Nucleus accumbens (tissue), 56 donors: Measurements from ENCODE around the gene AGTR1.

ENCODE experiments used
- DNase-seq, 56 donors: peaks; one replicate each; lab custom pipeline; 2025; lab: John Stamatoyannopoulos, UW

AGTR1 gene

GRCh38 chr3:148717885-148718561 lies 20.3 kb downstream of the AGTR1 start:
- DNase-seq = no peak

GRCh38 chr3:148718982-148719862 lies 21.5 kb downstream of the AGTR1 start:
- no peak for DNase-seq

GRCh38 chr3:148720873-148721272 lies 23.2 kb downstream of the AGTR1 start:
- DNase-seq = no peak

GRCh38 chr3:148723631-148724030 lies 25.9 kb downstream of the AGTR1 start:
- peak in 4 of 56 donors; percentile 2 to 8 (median 4) for DNase-seq

GRCh38 chr3:148727231-148727630 lies 29.5 kb downstream of the AGTR1 start:
- DNase-seq = peak in 45 of 56 donors; percentile 1 to 82 (median 40)

GRCh38 chr3:148728753-148729152 lies 31.1 kb downstream of the AGTR1 start:
- no peak for DNase-seq

GRCh38 chr3:148729476-148730055 lies 31.9 kb downstream of the AGTR1 start:
- DNase-seq = no peak

- no peak for DNase-seq
Measured at GRCh38 chr3:148730676-148731075, 33.0 kb downstream of the AGTR1 start.

GRCh38 chr3:148735597-148735996 lies 37.9 kb downstream of the AGTR1 start:
- no peak for DNase-seq

- no peak for DNase-seq
Measured at GRCh38 chr3:148736086-148736485, 38.4 kb downstream of the AGTR1 start.

- no peak for DNase-seq
Measured at GRCh38 chr3:148737104-148737530, 39.4 kb downstream of the AGTR1 start.

GRCh38 chr3:148739720-148740119 lies 42.0 kb downstream of the AGTR1 start:
- no peak for DNase-seq

- DNase-seq = no peak
Measured at GRCh38 chr3:148740291-148740690, 42.6 kb downstream of the AGTR1 start.

- DNase-seq = no peak
Measured at GRCh38 chr3:148741219-148741618, 43.5 kb downstream of the AGTR1 start.

GRCh38 chr3:148742118-148742517 lies 44.4 kb downstream of the AGTR1 start:
- no peak for DNase-seq

GRCh38 chr3:148746053-148746452 lies 48.4 kb downstream of the AGTR1 start:
- no peak for DNase-seq

- DNase-seq = no peak
Measured at GRCh38 chr3:148748283-148748682, 50.6 kb downstream of the AGTR1 start.

- DNase-seq = no peak
Measured at GRCh38 chr3:148750296-148750695, 52.6 kb downstream of the AGTR1 start.

GRCh38 chr3:148751461-148751860 lies 53.8 kb downstream of the AGTR1 start:
- DNase-seq = no peak

- peak in 1 of 56 donors; percentile 1 for DNase-seq
Measured at GRCh38 chr3:148753385-148753784, 55.7 kb downstream of the AGTR1 start.

GRCh38 chr3:148755570-148755969 lies 57.9 kb downstream of the AGTR1 start:
- DNase-seq = no peak
